ENCODE results near the gene HNF1B.

- no peak for TF ChIP-seq CTCF (IDR thresholded peaks at IDR 0.05; ENCODE audit: extremely low read depth in 1 of 2, insufficient read depth in 1 of 2, low read depth in 1 of 2, low read length in 2 of 2)
- no peak for TF ChIP-seq MYC (IDR thresholded peaks at IDR 0.05; ENCODE audit: low read depth, low read length)
- no peak for TF ChIP-seq POLR2AphosphoS5 (IDR thresholded peaks at IDR 0.05; ENCODE audit: insufficient read depth, low read depth, low read length)
- TF ChIP-seq FOS (IDR thresholded peaks at IDR 0.05; ENCODE audit: borderline replicate concordance, insufficient read depth, low read length) = no peak
Measured at GRCh38 chr17:37706446-37706845, 38.4 kb downstream of the HNF1B start.

Data from endothelial cell of umbilical vein (primary cell).